GM19463 (cell line): ENCODE measurements around the gene TCF7L1.

Experiments
- ATAC-seq: cut with Tn5 transposase; IDR thresholded peaks from one replicate; pipeline ENCODE4 v1.9.1; 2021; ENCODE audit warnings: mild to moderate bottlenecking, moderate library complexity; ENCODE audit not compliant: unreplicated experiment

The TCF7L1 gene

GRCh38 chr2:85215448-85216401 is 82.5 kb downstream of the TCF7L1 start:
- no peak for ATAC-seq

- ATAC-seq = peak; percentile 53
Observed at GRCh38 chr2:85216927-85217326, 83.7 kb downstream of the TCF7L1 start.

GRCh38 chr2:85221067-85221691 is 88.0 kb downstream of the TCF7L1 start:
- no peak for ATAC-seq

- no peak for ATAC-seq
Observed at GRCh38 chr2:85222792-85223191, 89.6 kb downstream of the TCF7L1 start.

- no peak for ATAC-seq
Observed at GRCh38 chr2:85226783-85227182, 93.6 kb downstream of the TCF7L1 start.

- no peak for ATAC-seq
Observed at GRCh38 chr2:85230679-85231467, 97.7 kb downstream of the TCF7L1 start.

GRCh38 chr2:85231468-85231805 is 98.2 kb downstream of the TCF7L1 start:
- ATAC-seq = no peak

GRCh38 chr2:85231952-85232351 is 98.8 kb downstream of the TCF7L1 start:
- no peak for ATAC-seq

- ATAC-seq = no peak
Observed at GRCh38 chr2:85234868-85235267, 101.7 kb downstream of the TCF7L1 start.

GRCh38 chr2:85235281-85235680 is 102.1 kb downstream of the TCF7L1 start:
- ATAC-seq = no peak

- ATAC-seq = no peak
Observed at GRCh38 chr2:85236084-85236483, 102.9 kb downstream of the TCF7L1 start.

GRCh38 chr2:85237849-85238565 is 104.8 kb downstream of the TCF7L1 start:
- no peak for ATAC-seq

GRCh38 chr2:85238607-85239006 is 105.4 kb downstream of the TCF7L1 start:
- no peak for ATAC-seq

GRCh38 chr2:85239102-85239501 is 105.9 kb downstream of the TCF7L1 start:
- no peak for ATAC-seq

- ATAC-seq = no peak
Observed at GRCh38 chr2:85240055-85240454, 106.9 kb downstream of the TCF7L1 start.

- ATAC-seq = no peak
Observed at GRCh38 chr2:85242321-85242720, 109.1 kb downstream of the TCF7L1 start.

GRCh38 chr2:85243101-85244072 is 110.2 kb downstream of the TCF7L1 start:
- ATAC-seq = no peak

- no peak for ATAC-seq
Observed at GRCh38 chr2:85244828-85245227, 111.6 kb downstream of the TCF7L1 start.

GRCh38 chr2:85245891-85246290 is 112.7 kb downstream of the TCF7L1 start:
- ATAC-seq = no peak

GRCh38 chr2:85246348-85246747 is 113.2 kb downstream of the TCF7L1 start:
- ATAC-seq = no peak
